GM18519 (cell line): ENCODE measurements around the gene GJB4.
"Not testable (repeated sequence)": the region's sequence is repeated elsewhere in the genome, so short reads cannot be mapped to it uniquely, and the experiment has no call there.

Experiments
- ATAC-seq: cut with Tn5 transposase; IDR thresholded peaks from one replicate; pipeline ENCODE4 v1.9.1; 2021; ENCODE audit warnings: mild to moderate bottlenecking, moderate library complexity; ENCODE audit not compliant: unreplicated experiment, low FRiP score

Gene GJB4

GRCh38 chr1:34794001-34794789 is 34.7 kb downstream of the GJB4 start:
- no peak for ATAC-seq

- no peak for ATAC-seq
Measured at GRCh38 chr1:34794790-34795180, 35.2 kb downstream of the GJB4 start.

GRCh38 chr1:34795916-34796315 is 36.4 kb downstream of the GJB4 start:
- ATAC-seq = no peak

GRCh38 chr1:34796990-34797389 is 37.5 kb downstream of the GJB4 start:
- ATAC-seq = no peak

- ATAC-seq = no peak
Measured at GRCh38 chr1:34800214-34800613, 40.7 kb downstream of the GJB4 start.

- no peak for ATAC-seq
Measured at GRCh38 chr1:34803770-34804169, 44.2 kb downstream of the GJB4 start.

GRCh38 chr1:34806396-34806795 is 46.9 kb downstream of the GJB4 start:
- ATAC-seq = no peak

GRCh38 chr1:34808051-34808810 is 48.7 kb downstream of the GJB4 start:
- no peak for ATAC-seq

GRCh38 chr1:34810781-34811180 is 51.2 kb downstream of the GJB4 start:
- not testable (repeated sequence) for ATAC-seq
